Measurements from ENCODE around the gene CTSV.

GRCh38 chr9:97059626-97060025, 20.7 kb upstream of the CTSV start:
- no peak for TF ChIP-seq POLR2A (IDR thresholded peaks at IDR 0.05)
- no peak for TF ChIP-seq CTCF (IDR thresholded peaks at IDR 0.05)
